HUES64 (cell line): ENCODE data around the gene NDUFB6.
A peak's percentile ranks its signal among the peaks of the same experiment; 100 is the strongest.

Source experiments
- H3K27ac ChIP-seq: 2 replicates; pipeline ENCODE4 v1.7.0; 2013; ENCODE audit warnings: low read depth, low read length, inconsistent platforms
- H3K27me3 ChIP-seq: 2 replicates; pipeline ENCODE4 v1.6.1; 2013; ENCODE audit warnings: mild to moderate bottlenecking, low read length; ENCODE audit not compliant: insufficient read depth
- H3K36me3 ChIP-seq: 2 replicates; pipeline ENCODE4 v1.6.1; 2013; ENCODE audit warnings: mild to moderate bottlenecking, low read length; ENCODE audit not compliant: insufficient read depth
- H3K4me1 ChIP-seq: 2 replicates; pipeline ENCODE4 v1.6.1; 2013; ENCODE audit warnings: mild to moderate bottlenecking, low read length, moderate library complexity; ENCODE audit not compliant: insufficient read depth
- H3K4me3 ChIP-seq: 2 replicates; pipeline ENCODE4 v1.5.1; 2013; ENCODE audit warnings: mild to moderate bottlenecking, low read length, moderate library complexity
- H3K9ac ChIP-seq: 2 replicates; pipeline ENCODE4 v1.6.1; 2013; ENCODE audit warnings: mild to moderate bottlenecking, low read depth, low read length
- H3K9me3 ChIP-seq: 2 replicates; pipeline ENCODE4 v1.6.1; 2013; ENCODE audit warnings: low read depth, low read length; ENCODE audit not compliant: insufficient read depth
- WGBS: fragments of 150-250, 120-280 bp; methylation state at CpG from one replicate; pipeline ENCODE4 v1.1.7; 2013; ENCODE audit warnings: missing lambda C conversion rate; 5-methylcytosine and 5-hydroxymethylcytosine counted together

NDUFB6 gene

DNA sequence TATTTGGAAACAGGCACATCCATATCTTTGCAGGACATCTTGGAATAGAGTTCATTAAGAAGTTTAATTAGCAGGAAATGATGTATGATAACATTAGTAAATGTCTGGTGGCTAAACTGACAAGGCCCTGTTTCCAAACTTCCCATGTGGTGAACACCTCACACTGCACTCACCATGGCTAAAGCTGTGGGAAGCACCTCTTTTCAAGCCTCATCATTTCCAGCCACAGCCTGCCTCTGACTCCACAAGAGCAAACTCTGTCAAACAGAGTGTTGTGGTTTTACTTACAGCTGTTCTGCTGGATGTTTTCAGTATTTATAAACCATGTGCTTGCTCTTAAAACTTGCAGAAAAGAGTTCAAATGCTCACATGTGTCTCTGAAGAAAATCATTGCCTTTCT is 14.9 kb upstream of the NDUFB6 start:
- Histone ChIP-seq H3K27me3 (no peaks in the 10 kb centered on the region), H3K9me3 (no peaks in the 10 kb centered on the region)

DNA sequence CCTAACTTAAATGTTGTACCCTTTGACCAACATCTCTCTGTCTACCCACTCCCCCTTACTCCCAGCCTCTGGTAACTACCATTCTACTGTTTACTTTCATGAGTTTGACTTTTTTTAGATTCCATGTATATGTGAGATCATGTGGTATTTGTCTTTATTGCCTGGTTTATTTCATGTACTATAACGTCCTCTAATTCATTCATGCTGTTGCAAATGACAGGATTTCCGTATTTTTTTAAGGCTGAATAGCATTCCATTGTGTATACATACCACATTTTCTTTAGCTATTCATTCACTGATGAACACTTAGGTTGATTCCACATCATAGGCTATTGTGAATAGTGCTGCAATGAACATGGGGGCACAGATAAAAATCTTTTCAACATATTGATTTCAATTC is 11.8 kb upstream of the NDUFB6 start:
- Histone ChIP-seq H3K9ac (no peak overlapping the region), H3K9me3 (no peaks in the 10 kb centered on the region), H3K27ac (no peak overlapping the region), H3K27me3 (no peaks in the 10 kb centered on the region), H3K36me3 (no peaks in the 10 kb centered on the region), H3K4me3 (no peak overlapping the region), H3K4me1 (no peaks in the 10 kb centered on the region)
- 77% methylated on average over 2 of the region's 2 CpGs for WGBS

More for the DNA sequence above, 14.9 kb upstream of the NDUFB6 start:
- Histone ChIP-seq H3K4me3 (no peak overlapping the region), H3K9ac (no peak overlapping the region), H3K27ac (no peak overlapping the region), H3K4me1 (no peaks in the 10 kb centered on the region), H3K36me3 (no peaks in the 10 kb centered on the region)

DNA sequence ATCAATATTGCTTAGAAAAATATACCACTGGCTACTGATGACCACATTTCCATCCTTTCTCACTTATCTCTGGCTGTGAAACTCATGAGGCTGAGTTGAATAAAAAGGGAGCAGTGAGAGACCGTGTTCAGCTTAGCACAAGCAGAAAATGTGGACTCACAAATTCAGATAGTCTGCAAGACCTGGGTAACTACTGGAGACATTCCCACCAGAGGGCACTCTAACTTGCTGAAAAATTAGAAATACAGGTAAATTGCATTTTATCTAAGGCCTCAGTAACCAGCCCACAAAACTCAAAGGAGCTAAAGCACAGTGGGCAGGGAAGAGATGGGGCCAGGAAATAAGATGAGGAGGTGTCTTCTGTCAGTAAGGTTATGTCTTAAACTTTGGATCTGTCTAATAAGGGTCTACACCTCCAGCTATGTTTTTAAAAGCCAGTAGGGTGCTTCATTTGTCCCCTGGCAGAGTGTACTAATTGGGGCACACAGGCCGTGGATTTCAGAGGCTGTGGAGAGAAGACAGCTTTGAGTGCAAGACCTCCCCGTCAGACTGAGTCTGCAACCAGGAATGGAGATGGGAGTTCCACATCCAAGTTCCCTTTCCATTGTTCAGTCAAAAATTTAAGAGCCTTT is 8.7 kb upstream of the NDUFB6 start:
- H3K4me3 ChIP-seq, result no peak overlapping the region

DNA sequence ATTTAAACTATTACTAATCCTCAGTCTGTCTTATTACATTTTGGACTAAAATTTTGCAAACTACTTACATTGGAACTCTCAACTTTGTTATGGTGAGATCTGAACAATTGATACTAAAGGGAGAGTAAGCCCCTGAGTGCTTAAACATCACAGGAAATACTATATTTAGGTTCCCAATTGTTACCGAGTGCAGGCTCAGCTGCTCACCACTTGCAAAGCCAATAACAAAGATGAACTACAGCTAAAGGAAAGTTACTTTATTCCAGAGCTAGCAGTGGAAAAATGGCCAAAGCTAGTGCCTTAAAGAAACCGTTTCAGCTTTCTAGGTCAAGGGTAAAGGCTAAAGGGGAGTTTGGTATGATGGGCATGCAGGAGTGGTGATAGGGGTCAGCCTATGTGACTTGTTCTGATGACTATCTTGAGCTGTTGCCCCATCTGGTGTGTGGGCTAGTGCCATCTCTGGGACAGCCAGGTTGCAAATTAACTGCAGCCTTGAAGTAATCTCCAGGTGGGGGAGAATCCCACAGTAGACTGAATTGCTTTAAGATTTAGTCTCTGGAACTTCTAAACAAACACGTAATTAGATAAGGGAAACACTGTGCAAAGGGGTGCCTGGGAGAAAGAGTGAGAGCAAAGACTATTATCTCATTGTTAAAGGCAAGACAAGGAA is 7.8 kb upstream of the NDUFB6 start:
- Histone ChIP-seq H3K4me1 (no peaks in the 10 kb centered on the region), H3K9ac (no peak overlapping the region), H3K36me3 (no peaks in the 10 kb centered on the region), H3K4me3 (no peak overlapping the region), H3K9me3 (no peaks in the 10 kb centered on the region), H3K27ac (0 out of 2 replicates have a peak overlapping the region, but pooled peaks have one; percentile 11), H3K27me3 (no peaks in the 10 kb centered on the region)
- 74% methylated on average over 3 of the region's 3 CpGs for WGBS

More for the DNA sequence above, 8.7 kb upstream of the NDUFB6 start:
- Histone ChIP-seq H3K4me1 (no peaks in the 10 kb centered on the region), H3K27ac (no peak overlapping the region; the same call in 1 of the 2 replicates), H3K9me3 (no peaks in the 10 kb centered on the region), H3K9ac (no peak overlapping the region), H3K27me3 (no peaks in the 10 kb centered on the region), H3K36me3 (no peaks in the 10 kb centered on the region)
- WGBS, result 69% methylated on average over 3 of the region's 3 CpGs

DNA sequence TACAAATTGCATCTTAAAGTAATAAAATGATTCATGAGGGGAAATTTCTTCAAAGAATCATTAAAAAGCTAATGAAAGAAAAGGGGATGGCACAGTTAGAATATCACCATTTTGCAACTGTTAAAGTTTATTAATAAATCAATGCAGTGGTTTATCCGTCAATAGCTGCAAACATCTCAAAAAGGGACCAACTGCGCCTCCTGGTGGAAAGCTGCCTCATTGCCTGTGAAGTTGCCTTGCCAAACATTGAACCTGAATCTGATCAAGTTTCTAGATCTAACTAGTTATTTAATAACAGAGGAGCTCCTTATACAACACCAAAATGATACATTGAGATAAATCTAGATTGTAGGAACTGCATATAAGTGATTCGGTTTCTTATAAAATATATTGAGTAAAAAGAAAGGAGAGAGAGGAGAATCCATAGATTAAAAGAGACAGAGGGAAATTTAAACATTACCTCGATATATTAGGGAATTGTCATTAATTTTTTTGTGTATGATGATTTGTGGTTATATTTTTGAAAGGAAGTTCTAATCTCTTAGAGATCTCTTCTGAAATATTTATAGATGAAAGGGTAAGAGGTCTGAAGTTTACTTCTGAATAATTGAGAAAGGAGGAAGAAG is 6.9 kb upstream of the NDUFB6 start:
- no peak overlapping the region for H3K9ac ChIP-seq
- 30% methylated on average over 4 of the region's 4 CpGs for WGBS
- no peak overlapping the region for H3K27ac ChIP-seq
- H3K4me3 ChIP-seq, result no peak overlapping the region
- no peaks in the 10 kb centered on the region for H3K9me3 ChIP-seq
- H3K4me1 ChIP-seq, result no peaks in the 10 kb centered on the region
- H3K36me3 ChIP-seq, result no peaks in the 10 kb centered on the region
- no peaks in the 10 kb centered on the region for H3K27me3 ChIP-seq

DNA sequence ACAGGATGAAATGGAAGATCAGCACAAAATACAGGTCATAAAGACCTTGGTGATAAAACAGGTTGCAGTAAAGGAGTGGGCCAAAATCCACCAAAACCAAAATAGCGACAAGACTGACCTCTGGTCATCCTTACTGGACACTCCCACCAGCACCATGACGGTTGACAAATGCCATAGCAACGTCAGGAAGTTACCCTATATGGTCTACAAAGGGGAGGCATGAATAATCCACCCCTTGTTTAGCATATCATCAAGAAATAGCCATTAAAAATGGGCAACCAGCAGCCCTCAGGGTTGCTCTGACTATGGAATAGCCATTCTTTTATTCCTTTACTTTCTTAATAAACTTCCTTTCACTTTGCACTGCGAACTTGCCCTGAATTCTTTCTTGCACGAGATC is 6.0 kb upstream of the NDUFB6 start:
- Histone ChIP-seq H3K27ac (no peak overlapping the region), H3K4me1 (no peaks in the 10 kb centered on the region), H3K36me3 (no peaks in the 10 kb centered on the region), H3K9ac (no peak overlapping the region), H3K4me3 (no peak overlapping the region), H3K27me3 (no peaks in the 10 kb centered on the region), H3K9me3 (no peaks in the 10 kb centered on the region)
- WGBS, result 87% methylated on average over 5 of the region's 5 CpGs

DNA sequence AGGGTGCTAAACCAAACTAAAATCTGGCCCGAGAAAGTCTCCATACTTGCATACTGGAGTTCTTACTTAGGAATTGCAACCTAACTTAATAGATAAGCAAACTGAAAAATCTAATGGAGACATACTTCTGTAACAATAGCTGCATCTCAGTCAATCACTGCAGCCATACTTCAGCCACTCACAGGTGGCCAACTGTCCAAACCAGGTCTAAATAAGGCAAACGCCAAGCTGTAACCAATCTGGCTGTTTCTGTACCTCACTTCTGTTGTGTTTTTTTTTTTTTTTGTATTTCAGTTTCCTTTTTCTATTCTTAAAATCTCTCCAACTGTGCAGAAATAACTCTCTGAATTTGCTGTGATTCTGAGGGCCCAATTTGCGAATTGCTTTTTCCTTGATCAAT is 4.4 kb upstream of the NDUFB6 start:
- Histone ChIP-seq H3K36me3 (no peaks in the 10 kb centered on the region), H3K27me3 (no peaks in the 10 kb centered on the region), H3K9me3 (no peaks in the 10 kb centered on the region), H3K9ac (no peak overlapping the region), H3K27ac (no peak overlapping the region), H3K4me3 (no peak overlapping the region), H3K4me1 (peaks cover 4% of the 10 kb centered on the region; the same call in 1 of the 2 replicates)
- 98% methylated on average over 2 of the region's 3 CpGs for WGBS

DNA sequence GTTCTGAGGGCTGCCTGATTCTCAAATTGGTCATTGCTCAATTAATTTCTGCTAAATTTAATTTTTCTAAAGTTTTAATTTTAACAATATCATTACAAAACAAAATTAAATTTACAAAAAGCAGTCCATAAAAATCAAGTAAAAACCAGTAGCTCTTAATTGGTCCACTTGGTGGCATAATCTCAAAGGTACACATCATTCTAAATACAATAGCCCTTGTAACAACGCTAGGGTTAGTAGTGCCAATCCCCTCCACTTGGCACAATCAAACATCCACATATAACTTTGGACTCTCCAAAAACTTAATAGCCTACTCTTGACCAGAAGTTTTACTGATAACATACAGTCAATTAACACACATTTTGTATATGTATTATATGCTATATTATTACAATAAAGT is 1.9 kb upstream of the NDUFB6 start:
- Histone ChIP-seq H3K9ac (no peak overlapping the region), H3K9me3 (no peaks in the 10 kb centered on the region), H3K36me3 (peaks cover 4% of the 10 kb centered on the region; the same call in 1 of the 2 replicates), H3K27ac (no peak overlapping the region), H3K27me3 (no peaks in the 10 kb centered on the region), H3K4me3 (no peak overlapping the region), H3K4me1 (peaks cover 15% of the 10 kb centered on the region; the same call in 1 of the 2 replicates)
- 93% methylated on average over 1 of the region's 1 CpG for WGBS

DNA sequence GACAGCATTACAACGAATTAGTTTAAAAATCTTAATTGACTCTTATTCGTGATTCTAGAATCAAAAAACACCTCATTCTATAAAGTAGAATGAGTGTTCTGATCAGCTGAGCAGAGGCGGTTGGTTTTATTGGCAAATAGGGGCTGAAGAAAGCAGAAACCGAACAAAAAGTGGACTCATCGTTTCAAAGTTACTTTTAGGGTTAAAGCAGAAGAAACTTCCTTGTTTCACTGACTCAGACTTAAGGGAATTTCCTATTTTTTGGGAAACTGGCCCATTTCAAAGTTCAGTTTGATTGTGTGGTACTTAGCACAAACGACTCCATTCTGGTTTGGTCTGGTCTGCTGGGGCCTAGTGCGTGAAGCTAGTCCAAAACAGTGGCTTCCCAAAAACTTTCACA is 862 bp upstream of the NDUFB6 start:
- Histone ChIP-seq H3K27ac (no peak overlapping the region), H3K4me3 (peak overlapping the region; percentile 79), H3K36me3 (peaks cover 7% of the 10 kb centered on the region; the same call in 1 of the 2 replicates), H3K9ac (no peak overlapping the region), H3K27me3 (no peaks in the 10 kb centered on the region), H3K4me1 (peaks cover 15% of the 10 kb centered on the region; the same call in 1 of the 2 replicates), H3K9me3 (no peaks in the 10 kb centered on the region)
- 88% methylated on average over 5 of the region's 7 CpGs for WGBS

DNA sequence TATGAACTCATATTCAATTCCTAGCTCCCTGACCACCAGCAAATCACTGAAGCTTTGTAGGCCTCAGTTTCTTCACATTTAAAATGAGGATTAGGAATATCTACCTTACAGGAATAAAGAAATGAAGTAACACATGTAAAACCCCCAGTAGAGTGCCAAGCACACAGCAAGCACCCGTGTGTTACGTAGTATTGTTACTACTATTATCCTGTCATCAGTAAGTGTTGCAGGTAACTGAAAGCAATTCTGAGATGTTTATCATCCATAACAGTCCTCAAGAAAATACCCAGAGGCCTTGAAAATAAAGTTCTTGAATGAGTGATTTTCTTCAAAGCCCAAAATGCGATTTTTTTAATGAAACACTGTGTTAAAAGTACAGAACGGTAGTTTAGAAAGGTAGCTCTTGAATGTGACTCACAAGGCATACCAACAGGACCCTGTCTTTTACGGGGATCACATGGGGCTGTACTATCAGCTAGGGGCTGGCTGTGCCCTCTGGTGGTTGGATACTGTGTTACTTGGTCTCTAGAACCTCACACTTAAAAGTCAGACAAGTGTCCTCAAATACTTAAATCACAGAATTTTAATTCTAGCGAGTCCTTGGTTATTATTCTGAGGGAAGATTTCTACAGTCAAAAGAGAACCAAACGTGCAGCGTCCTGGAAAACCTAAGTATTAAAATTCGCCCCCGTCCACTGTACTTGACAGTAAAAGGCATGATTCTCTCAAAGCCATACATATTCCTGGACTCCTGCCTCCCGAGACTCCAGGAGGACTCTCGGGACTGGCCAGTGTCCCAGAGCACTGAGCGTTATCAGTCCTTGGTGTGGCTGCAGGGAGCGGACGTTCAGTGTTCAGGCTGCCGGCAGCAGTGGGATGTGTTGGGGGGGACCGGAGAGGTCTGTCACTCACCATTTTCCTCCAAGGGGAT is 725 bp downstream of the NDUFB6 start:
- Histone ChIP-seq H3K9me3 (no peaks in the 10 kb centered on the region), H3K9ac (peak overlapping the region; percentile 88), H3K4me1 (peaks cover 15% of the 10 kb centered on the region; the same call in 1 of the 2 replicates), H3K27ac (peak overlapping the region; percentile 75), H3K4me3 (peak overlapping the region; percentile 79), H3K27me3 (no peaks in the 10 kb centered on the region), H3K36me3 (peaks cover 18% of the 10 kb centered on the region)
- under 1% methylated on average over 15 of the region's 17 CpGs for whole genome bisulfite sequencing
